Right cardiac atrium (tissue), 5 donors: ENCODE results near the gene ZNF526. TPM values are rescaled to one million over a fixed set of nuclear protein-coding genes. Genes with fewer than 3 reads are reported as not detected.
A peak's percentile ranks its signal among the peaks of the same experiment; 100 is the strongest.

Experiments
- ATAC-seq, 2 donors: fragments of 200-7000 bp; cut with Tn5 transposase; one replicate each; pipeline versions ENCODE4 v1.8.0 to v1.9.1; 2020; ENCODE audit warnings: moderate library complexity in 2 of 2, mild to moderate bottlenecking in 1 of 2
- DNase-seq, 3 donors: peaks; one replicate each; pipeline ENCODE4 v3.0.0-alpha.2; 2020
- H3K27ac ChIP-seq: one replicate; pipeline ENCODE4 v1.5.1; 2013; ENCODE audit warnings: mild to moderate bottlenecking, low read length, control low read depth, moderate library complexity
- H3K27me3 ChIP-seq: one replicate; pipeline ENCODE4 v1.6.1; 2013; ENCODE audit not compliant: control insufficient read depth, insufficient read depth
- H3K4me1 ChIP-seq: one replicate; pipeline ENCODE4 v1.6.1; 2013; ENCODE audit warnings: low read length; ENCODE audit not compliant: control insufficient read depth, insufficient read depth
- H3K4me3 ChIP-seq: one replicate; pipeline ENCODE4 v1.5.1; 2013; ENCODE audit warnings: low read length, control low read depth
- H3K9me3 ChIP-seq: one replicate; pipeline ENCODE4 v1.6.1; 2013; ENCODE audit warnings: low read length; ENCODE audit not compliant: control insufficient read depth
- WGBS: extraction: QIAGEN DNeasy Blood & Tissue Kit; methylation state at CpG from one replicate; pipeline ENCODE4 v1.1.7; 2013; 5-methylcytosine and 5-hydroxymethylcytosine counted together
- intact Hi-C, 4 donors: fragments of 100-400 bp; cut with DNase I; formaldehyde crosslinking; loops; one replicate each; pipeline versions ENCODE4 v1.11.0 to v1.14.0; 2022 to 2023
- long read RNA-seq, 4 donors: library from polyadenylated mRNA; unstranded; transcript quantifications; one replicate each; pipeline ENCODE4 v2.0.0, GENCODE V29; 2020 to 2021
- polyA plus RNA-seq: library from polyadenylated mRNA; stranded (reverse); fragments of 200-250 nt; gene quantifications from one replicate; pipeline ENCODE4 v1.2.3, GENCODE V29; 2013
- total RNA-seq, 4 donors: library from RNA; stranded (reverse); fragmentation: NEBNext Ultra II Directional; extraction: Animal tissue kit (Norgen Biotek cat#: 25700); gene quantifications; one replicate each; pipeline ENCODE4 v1.2.1, GENCODE V29; 2021
- donor health status: healthy with polysubstance abuse.
- donor health status: DM: no; HTN: yes; CAD: no.
- donor health status: DM: no; HTN: no; CAD: no.
- donor health status: DM: no; HTN: yes; CAD: no; lungs with severe emphysema.
- donor health status: DM: yes; HTN: yes; CAD: no.

The ZNF526 gene
- total RNA-seq (1 to 10 TPM; 5.4 to 7.3 (median 6.5) TPM), polyA plus RNA-seq (3.3 TPM)
- long read RNA-seq, donor 1, full-length matches to known transcripts: 5 of 11 reads
- long read RNA-seq, donor 1, partial matches to known transcripts: 0 of 11 reads
- long read RNA-seq, donor 1, other reads (novel, unspliced or antisense): 6 of 11 reads
- long read RNA-seq, donor 2, full-length matches to known transcripts: 4 of 6 reads
- long read RNA-seq, donor 2, partial matches to known transcripts: 0 of 6 reads
- long read RNA-seq, donor 2, other reads (novel, unspliced or antisense): 2 of 6 reads
- long read RNA-seq, donor 3, full-length matches to known transcripts: 4 of 11 reads
- long read RNA-seq, donor 3, partial matches to known transcripts: 0 of 11 reads
- long read RNA-seq, donor 3, other reads (novel, unspliced or antisense): 7 of 11 reads
- long read RNA-seq, donor 4, full-length matches to known transcripts: 4 of 5 reads
- long read RNA-seq, donor 4, partial matches to known transcripts: 0 of 5 reads
- long read RNA-seq, donor 4, other reads (novel, unspliced or antisense): 1 of 5 reads

DNA sequence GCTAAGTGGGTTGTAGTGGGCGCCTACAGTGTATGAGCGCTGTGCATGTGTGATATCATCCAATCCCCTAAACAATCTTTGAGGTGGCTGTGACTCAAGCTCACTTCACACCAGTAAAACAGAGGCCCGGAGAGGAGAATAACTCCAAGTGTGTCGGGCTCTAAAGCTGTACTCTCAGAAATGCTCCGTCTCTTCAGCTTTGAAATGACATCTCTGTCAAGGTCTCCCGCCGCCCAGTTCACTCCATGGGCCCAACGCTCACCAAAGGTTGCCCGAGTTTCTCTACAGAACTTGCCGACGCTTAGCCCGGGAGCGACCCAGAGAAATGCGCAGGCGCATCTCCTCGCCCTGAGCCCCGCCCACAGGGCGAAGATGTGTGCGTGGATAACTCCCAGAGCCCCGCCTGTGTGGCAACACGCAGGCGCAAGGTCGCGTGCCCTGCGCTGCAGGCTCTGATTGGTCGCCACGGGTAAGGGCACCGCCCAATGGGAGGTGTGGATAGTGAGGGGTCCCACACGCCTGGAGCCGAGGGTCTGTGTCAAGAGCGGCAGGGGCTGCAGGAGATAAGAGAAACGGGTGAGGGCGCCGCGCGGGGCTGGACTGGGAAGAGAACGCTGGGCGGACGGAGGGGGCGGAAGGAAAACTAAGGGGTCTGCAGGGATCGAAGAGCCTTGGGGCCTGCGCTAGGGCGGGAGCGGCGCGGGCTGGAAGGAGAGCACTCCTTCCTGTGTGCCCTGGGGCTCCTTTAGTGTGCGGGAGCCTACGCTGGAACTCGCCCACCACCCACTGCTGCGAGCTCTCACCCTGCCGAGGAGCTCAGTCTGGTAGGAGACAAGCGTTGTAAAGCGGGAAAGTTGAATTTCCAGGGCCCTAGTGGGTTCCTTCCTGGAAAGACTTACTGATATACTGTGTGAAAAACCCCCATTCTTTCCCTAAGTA, at the start of gene ZNF526:
ZNF526 (plus strand) TSS at position 501 of the 939 bp plus-strand sequence. CDS start 4,092 bp downstream, outside the sequence.
- intact Hi-C loops: no loop called here
- DNase-seq: peak; percentile 98 to 99 (median 99)
- peak within 1 kb of the TSS; percentile 70 for H3K27ac ChIP-seq
- H3K4me3 ChIP-seq: peak within 1 kb of the TSS; percentile 48
- no peaks in the 10 kb centered on the region for H3K9me3 ChIP-seq
- WGBS: under 1% methylated on average over 53 of the region's 53 CpGs
- ATAC-seq: peak; percentile 94 to 95
- no peaks in the 10 kb centered on the region for H3K27me3 ChIP-seq
- H3K4me1 ChIP-seq: peaks cover 11% of the 10 kb centered on the region

GRCh38 chr19:42170715-42171114, 49.4 kb upstream of the ZNF526 start:
- DNase-seq: no peak
- 84% methylated on average over 16 of the region's 16 CpGs for WGBS
- H3K27me3 ChIP-seq: no peaks in the 10 kb centered on the region

GRCh38 chr19:42172261-42172660, 47.9 kb upstream of the ZNF526 start:
- DNase-seq (no peak), ATAC-seq (no peak)
- H3K4me1 ChIP-seq: no peaks in the 10 kb centered on the region
- 88% methylated on average over 7 of the region's 7 CpGs for WGBS
- H3K9me3 ChIP-seq: no peaks in the 10 kb centered on the region
- H3K4me3 ChIP-seq: no peak overlapping the region
- no peaks in the 10 kb centered on the region for H3K27me3 ChIP-seq
- intact Hi-C loops: no loop called here
- H3K27ac ChIP-seq: no peak overlapping the region

More at GRCh38 chr19:42170715-42171114, 49.4 kb upstream of the ZNF526 start:
- H3K4me1 ChIP-seq: no peaks in the 10 kb centered on the region
- no peak for ATAC-seq
- H3K4me3 ChIP-seq: no peak overlapping the region
- no peak overlapping the region for H3K27ac ChIP-seq
- intact Hi-C loops: no loop called here
- H3K9me3 ChIP-seq: no peaks in the 10 kb centered on the region

DNA sequence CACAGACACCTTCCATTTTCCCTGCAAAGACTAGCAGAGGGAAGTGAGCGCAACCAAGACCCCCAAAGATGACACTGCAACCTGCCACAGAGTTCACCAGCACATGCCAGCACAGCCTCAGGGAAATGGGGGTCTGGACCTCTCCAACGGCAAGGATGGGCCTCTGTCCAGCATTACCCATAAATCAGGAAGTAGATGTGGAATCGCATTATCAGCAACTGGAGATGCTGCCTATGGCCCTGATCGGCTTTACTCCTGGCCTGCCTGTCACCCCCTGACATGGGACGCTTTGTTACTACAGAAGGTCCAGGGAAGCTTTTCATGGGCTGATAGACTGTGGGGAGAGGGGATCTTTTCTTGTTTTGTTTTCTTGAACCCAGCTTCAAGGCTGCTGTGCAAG, 46.4 kb upstream of the ZNF526 start:
- Histone ChIP-seq H3K27ac (no peak overlapping the region), H3K9me3 (no peaks in the 10 kb centered on the region), H3K4me3 (no peak overlapping the region), H3K4me1 (no peaks in the 10 kb centered on the region), H3K27me3 (no peaks in the 10 kb centered on the region)
- ATAC-seq: no peak
- WGBS: 71% methylated on average over 5 of the region's 5 CpGs
- DNase-seq: no peak
- intact Hi-C loops: no loop called here

DNA sequence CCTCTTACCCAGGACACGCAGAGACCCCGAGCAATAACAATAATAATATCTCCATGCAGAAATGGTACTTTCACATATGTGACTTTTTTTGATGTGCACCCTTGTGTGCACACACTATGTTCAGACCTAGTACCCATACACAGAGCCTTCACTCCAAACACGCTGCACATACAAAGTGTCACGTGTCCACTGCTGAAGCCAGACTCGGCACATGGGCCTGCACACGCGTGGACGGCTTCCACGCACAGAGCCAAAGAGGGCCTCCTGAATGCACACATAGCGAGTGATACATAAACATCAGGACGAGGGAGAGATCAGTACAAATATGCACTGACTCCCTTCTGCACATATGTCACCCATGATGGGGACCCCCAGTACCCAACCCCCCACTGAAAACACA, 45.9 kb upstream of the ZNF526 start:
- Histone ChIP-seq H3K4me3 (no peak overlapping the region), H3K9me3 (no peaks in the 10 kb centered on the region), H3K27ac (no peak overlapping the region), H3K27me3 (no peaks in the 10 kb centered on the region), H3K4me1 (no peaks in the 10 kb centered on the region)
- 83% methylated on average over 11 of the region's 11 CpGs for WGBS
- no peak for ATAC-seq
- intact Hi-C loops: no loop called here
- DNase-seq: no peak

DNA sequence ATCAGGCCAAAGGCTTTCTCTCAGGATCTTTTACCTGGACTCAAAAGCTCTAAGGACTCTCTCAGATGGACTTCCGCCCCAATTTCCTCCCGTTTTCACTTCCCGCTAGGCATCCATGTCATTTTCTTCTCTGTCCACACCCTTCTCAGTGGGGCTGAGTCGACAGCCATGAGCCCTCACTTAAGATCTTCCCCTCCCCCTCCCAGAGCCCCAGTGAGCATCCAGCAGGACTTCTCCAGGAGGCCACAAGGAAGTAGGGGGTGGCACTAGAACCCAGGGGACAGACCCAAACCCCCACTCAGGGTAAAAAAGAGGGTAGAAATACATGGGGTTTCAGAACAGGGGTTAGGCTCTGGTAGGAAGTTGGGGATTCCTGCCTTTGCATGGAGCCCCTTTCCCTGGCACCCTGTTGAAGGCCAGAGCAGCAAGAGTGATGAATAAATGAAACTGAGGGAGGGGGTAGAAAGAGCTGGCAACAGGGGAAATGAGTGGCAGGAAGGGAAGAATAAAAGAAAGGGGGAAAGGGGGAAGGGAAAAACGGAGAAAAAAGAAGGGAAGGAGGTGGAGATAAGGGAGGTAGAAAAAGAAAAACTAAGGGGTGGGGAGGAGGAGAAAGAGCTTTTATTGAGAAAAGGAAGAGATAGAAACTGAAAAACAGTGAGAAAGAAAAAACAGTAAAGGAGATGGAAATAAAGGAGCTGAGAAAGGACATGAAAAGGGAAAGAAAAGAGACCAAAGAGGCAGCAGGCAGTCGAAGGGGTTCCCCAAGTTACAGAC, 45.0 kb upstream of the ZNF526 start:
- 36% methylated on average over 6 of the region's 6 CpGs for WGBS
- Histone ChIP-seq H3K27me3 (no peaks in the 10 kb centered on the region), H3K4me3 (no peak overlapping the region), H3K4me1 (no peaks in the 10 kb centered on the region), H3K27ac (no peak overlapping the region), H3K9me3 (no peaks in the 10 kb centered on the region)
- intact Hi-C loops: no loop called here
- DNase-seq (no peak), ATAC-seq (no peak)

DNA sequence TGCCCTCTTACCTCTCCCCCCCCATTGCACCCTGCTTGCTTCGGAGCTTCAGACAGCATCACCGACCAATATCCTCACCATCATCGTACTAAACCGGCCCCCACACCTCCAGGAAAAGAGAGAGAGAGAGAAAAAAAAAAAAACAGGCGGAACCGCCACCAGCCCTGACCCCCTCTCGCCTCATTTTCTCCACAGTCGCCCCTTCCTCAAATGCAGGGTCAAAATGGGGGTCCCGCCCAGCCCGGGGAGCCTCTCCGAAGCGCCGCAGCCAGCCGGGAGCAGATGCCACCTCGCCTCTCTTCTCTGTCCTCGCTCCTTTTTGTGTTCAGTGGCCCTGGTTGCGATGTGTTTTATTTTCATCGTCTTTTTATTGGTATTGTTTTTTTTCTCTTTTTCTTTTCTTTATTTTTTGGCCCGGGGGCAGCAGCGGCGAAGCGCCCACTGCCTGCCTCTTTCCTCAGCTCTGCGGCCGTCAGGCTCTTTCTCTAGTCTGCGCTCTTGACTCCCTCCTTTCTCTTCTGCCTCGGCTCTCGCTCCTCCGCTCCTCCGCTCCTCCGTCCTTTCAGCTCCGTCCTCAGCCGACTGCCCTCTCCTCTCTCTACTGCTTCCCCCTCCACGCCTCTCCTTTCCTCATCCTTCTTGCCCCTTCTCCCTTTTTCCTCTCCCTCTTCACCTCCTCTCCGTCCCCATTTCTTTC, 44.0 kb upstream of the ZNF526 start:
- Histone ChIP-seq H3K27me3 (no peaks in the 10 kb centered on the region), H3K4me1 (no peaks in the 10 kb centered on the region)
- no peak for ATAC-seq

GRCh38 chr19:42176649-42176989, 43.5 kb upstream of the ZNF526 start:
- no peak for DNase-seq
- ATAC-seq: peak; percentile 41 to 60
- Histone ChIP-seq H3K9me3 (no peaks in the 10 kb centered on the region), H3K4me3 (peak overlapping the region; percentile 61), H3K27ac (no peak overlapping the region), H3K27me3 (no peaks in the 10 kb centered on the region), H3K4me1 (no peaks in the 10 kb centered on the region)
- intact Hi-C loops: no loop called here
- 2% methylated on average over 31 of the region's 31 CpGs for WGBS

More for the DNA sequence above, 44.0 kb upstream of the ZNF526 start:
- intact Hi-C loops: no loop called here
- H3K27ac ChIP-seq: no peak overlapping the region
- DNase-seq: peak in 1 of 3 donors; percentile 60
- 2% methylated on average over 34 of the region's 34 CpGs for WGBS
- no peaks in the 10 kb centered on the region for H3K9me3 ChIP-seq
- peak overlapping the region; percentile 61 for H3K4me3 ChIP-seq

DNA sequence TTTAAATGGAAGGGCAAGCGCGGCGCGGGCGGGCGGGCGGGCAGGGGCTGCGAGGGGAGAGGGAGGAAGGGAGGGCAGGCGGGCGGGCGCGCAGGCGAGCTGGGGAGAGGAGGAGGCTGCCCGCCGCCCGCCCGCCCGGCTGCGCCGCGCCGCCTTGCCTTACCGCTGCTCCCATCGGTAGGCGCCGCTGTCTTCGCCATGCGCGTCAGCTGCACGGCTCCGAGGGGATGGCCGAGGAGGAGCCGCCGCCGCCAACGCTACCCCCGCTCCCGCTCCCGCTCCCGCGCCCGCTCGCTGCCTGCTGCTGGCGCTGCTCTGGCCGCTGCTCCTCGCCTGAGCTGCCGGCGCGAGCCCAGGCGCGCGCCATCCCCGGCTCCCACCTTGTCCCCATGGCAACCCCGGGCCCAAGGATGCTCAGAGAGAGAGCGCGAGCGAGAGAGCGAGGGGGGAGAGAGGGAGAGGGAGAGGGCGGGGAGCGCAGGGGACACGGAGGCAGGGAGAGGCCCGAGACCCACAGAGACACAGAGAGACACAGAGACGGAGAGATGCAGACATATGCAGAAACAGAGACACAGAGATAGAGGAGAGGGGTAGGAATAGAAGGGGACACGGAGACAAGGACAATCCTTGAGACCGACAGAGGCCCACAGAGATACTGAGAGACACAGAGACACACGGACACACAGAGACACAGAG, 43.0 kb upstream of the ZNF526 start:
- H3K27me3 ChIP-seq: no peaks in the 10 kb centered on the region
- H3K9me3 ChIP-seq: no peaks in the 10 kb centered on the region
- H3K4me3 ChIP-seq: peak overlapping the region; percentile 61
- ATAC-seq (peak; percentile 93 to 94), DNase-seq (peak; percentile 72 to 88 (median 87))
- H3K4me1 ChIP-seq: no peaks in the 10 kb centered on the region
- H3K27ac ChIP-seq: no peak overlapping the region
- WGBS: under 1% methylated on average over 66 of the region's 66 CpGs
- intact Hi-C loops: no loop called here

DNA sequence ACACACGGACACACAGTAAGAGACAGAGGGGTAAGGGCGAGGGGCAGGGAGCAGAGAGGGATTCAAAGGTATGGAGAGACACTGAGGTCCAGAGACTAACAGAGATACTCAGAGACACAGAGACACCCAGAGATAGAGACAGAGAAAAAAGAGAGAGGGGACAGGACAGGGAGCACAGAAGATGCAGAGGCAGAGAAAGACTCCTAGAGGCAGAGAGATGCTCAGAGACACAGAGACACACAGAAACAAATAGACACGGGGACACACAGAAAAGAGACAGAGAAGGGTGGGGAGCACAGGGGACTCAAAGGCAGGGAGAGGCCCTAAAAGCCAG, 42.5 kb upstream of the ZNF526 start:
- Histone ChIP-seq H3K27me3 (no peaks in the 10 kb centered on the region), H3K4me3 (no peak overlapping the region), H3K9me3 (no peaks in the 10 kb centered on the region), H3K4me1 (no peaks in the 10 kb centered on the region), H3K27ac (no peak overlapping the region)
- WGBS: 25% methylated on average over 3 of the region's 3 CpGs
- intact Hi-C loops: no loop called here
- ATAC-seq (no peak), DNase-seq (no peak)
